ENCODE results near the gene POFUT1. TPM values are rescaled to one million over a fixed set of nuclear protein-coding genes. Genes with fewer than 3 reads are reported as not detected.

POFUT1 gene
- total RNA-seq, 2 experiments from 2014 or later: 31.1 to 34.0 TPM

DNA sequence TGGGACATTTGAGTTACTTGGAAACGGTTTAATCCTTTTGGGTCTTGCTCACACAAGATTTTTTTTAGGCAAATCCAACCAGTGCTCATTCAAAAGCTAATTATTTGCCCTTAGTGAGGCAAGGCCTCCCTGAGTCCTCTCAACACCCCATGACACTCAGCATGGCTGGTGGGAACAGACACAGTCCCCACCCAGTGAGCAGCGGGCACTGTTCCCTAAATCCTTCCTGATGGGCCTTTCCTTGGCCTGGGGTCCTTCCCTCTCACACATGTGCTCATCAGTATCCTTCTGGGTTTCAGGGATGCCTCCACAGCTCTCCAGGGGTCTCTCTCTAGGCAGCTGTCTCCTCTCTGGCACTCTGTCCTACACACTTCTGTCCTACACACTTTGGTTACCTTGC lies 28.2 kb upstream of the POFUT1 start:
- Mint-ChIP-seq H3K36me3 (peaks cover 2% of the 10 kb centered on the region), H3K4me3 (no peak overlapping the region), H3K4me1 (no peaks in the 10 kb centered on the region), H3K27me3 (no peaks in the 10 kb centered on the region), H3K9me3 (ENCODE audit: low read depth) (no peaks in the 10 kb centered on the region), H3K27ac (no peak overlapping the region)
- CTCF ChIA-PET: no interaction called here
- ATAC-seq (no peak), DNase-seq (no peak)

- DNase-seq (no peak), ATAC-seq (no peak)
- no peaks in the 10 kb centered on the region for H3K4me1 Mint-ChIP-seq
- H3K36me3 Mint-ChIP-seq: peaks cover 2% of the 10 kb centered on the region
- no peak overlapping the region for H3K27ac Mint-ChIP-seq
- H3K27me3 Mint-ChIP-seq: no peaks in the 10 kb centered on the region
- H3K9me3 Mint-ChIP-seq (ENCODE audit: low read depth): no peaks in the 10 kb centered on the region
- no peak overlapping the region for H3K4me3 Mint-ChIP-seq
- CTCF ChIA-PET: no interaction called here
Observed at GRCh38 chr20:32179934-32180333, 27.7 kb upstream of the POFUT1 start.

DNA sequence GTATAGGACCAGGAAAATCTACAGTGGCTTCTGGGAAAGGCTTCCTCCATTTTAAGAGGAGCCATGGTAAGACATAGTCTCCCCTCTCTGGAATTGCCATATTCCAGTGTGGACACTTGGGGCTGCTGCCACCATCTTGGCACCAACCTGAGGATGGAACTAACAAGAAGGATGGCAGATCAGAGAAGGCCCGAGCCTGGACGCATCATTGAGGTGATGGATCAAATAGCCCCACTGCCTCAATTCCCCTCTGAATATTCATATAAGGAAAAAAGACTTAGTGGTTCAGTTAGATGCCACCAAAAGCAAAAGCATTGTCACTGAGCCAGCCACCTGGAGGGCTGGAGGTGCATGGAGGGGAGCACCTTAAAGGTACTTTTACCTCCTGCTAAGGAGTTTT lies 26.1 kb upstream of the POFUT1 start:
- DNase-seq (no peak), ATAC-seq (no peak)
- Mint-ChIP-seq H3K4me3 (no peak overlapping the region), H3K27ac (no peak overlapping the region), H3K27me3 (no peaks in the 10 kb centered on the region), H3K4me1 (no peaks in the 10 kb centered on the region), H3K36me3 (peaks cover 2% of the 10 kb centered on the region), H3K9me3 (ENCODE audit: low read depth) (no peaks in the 10 kb centered on the region)
- CTCF ChIA-PET: no interaction called here

GRCh38 chr20:32183947-32184635 lies 23.6 kb upstream of the POFUT1 start:
- H3K9me3 Mint-ChIP-seq (ENCODE audit: low read depth): no peaks in the 10 kb centered on the region
- CTCF ChIA-PET: interaction anchor here (1.0 kb wide), 1 partner anchor 11 kb away, joined by 3 read pairs; no protein-coding TSS in a partner anchor
- H3K4me3 Mint-ChIP-seq: no peak overlapping the region

GRCh38 chr20:32184961-32185603 lies 22.6 kb upstream of the POFUT1 start:
- no peak for ATAC-seq
- peaks cover 10% of the 10 kb centered on the region for H3K4me1 Mint-ChIP-seq
- CTCF ChIA-PET: no interaction called here
- H3K9me3 Mint-ChIP-seq (ENCODE audit: low read depth): no peaks in the 10 kb centered on the region
- H3K27ac Mint-ChIP-seq: no peak overlapping the region
- no peak overlapping the region for H3K4me3 Mint-ChIP-seq
- no peaks in the 10 kb centered on the region for H3K36me3 Mint-ChIP-seq
- H3K27me3 Mint-ChIP-seq: no peaks in the 10 kb centered on the region
- DNase-seq: no peak

More at GRCh38 chr20:32183947-32184635, 23.6 kb upstream of the POFUT1 start:
- DNase-seq (no peak), ATAC-seq (no peak)
- peaks cover 4% of the 10 kb centered on the region for H3K4me1 Mint-ChIP-seq
- no peaks in the 10 kb centered on the region for H3K36me3 Mint-ChIP-seq
- no peaks in the 10 kb centered on the region for H3K27me3 Mint-ChIP-seq
- H3K27ac Mint-ChIP-seq: no peak overlapping the region

DNA sequence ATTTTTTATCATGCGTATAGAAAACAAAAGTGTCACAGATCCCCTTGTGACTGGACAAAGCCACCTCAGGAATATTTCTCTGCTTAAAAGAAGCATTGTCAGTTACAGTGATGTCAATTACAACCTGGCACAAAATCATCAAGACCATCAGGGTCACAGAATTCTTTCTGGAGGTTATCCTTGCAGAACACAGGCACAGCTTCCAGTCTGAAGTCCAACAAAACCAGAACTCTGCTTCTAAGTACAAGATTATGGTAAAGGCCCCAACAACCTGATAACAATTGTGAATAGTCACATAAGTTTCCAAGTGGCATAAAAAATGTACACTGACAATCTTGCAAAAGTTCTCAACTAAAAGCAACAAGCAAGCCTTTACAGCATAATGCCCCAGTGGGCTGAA lies 21.2 kb upstream of the POFUT1 start:
- Mint-ChIP-seq H3K27ac (no peak overlapping the region), H3K4me3 (no peak overlapping the region), H3K36me3 (no peaks in the 10 kb centered on the region), H3K9me3 (ENCODE audit: low read depth) (no peaks in the 10 kb centered on the region), H3K4me1 (peaks cover 21% of the 10 kb centered on the region), H3K27me3 (no peaks in the 10 kb centered on the region)
- DNase-seq (no peak), ATAC-seq (no peak)
- CTCF ChIA-PET: no interaction called here

GRCh38 chr20:32188376-32189122 lies 19.1 kb upstream of the POFUT1 start:
- CTCF ChIA-PET: no interaction called here
- Mint-ChIP-seq H3K36me3 (peaks cover 3% of the 10 kb centered on the region), H3K27me3 (no peaks in the 10 kb centered on the region), H3K4me1 (peaks cover 25% of the 10 kb centered on the region), H3K4me3 (peak overlapping the region; percentile 43), H3K27ac (no peak overlapping the region), H3K9me3 (ENCODE audit: low read depth) (no peaks in the 10 kb centered on the region)
- no peak for ATAC-seq
- DNase-seq: no peak

DNA sequence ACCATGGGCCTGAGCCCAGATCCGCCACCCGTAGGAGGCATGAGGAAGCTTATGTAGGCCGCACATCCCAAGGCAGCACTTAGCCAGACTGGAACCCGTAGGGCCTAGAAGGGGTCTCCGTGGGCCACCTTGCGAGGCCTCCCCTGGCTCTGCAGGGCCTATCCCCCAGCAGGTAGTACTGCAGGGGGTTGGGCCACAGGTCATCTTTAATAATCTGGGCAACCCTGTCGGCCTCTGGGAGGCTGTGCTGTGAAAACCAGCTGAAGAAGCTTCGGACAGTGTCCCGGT lies 18.6 kb upstream of the POFUT1 start:
- peaks cover 3% of the 10 kb centered on the region for H3K36me3 Mint-ChIP-seq
- ATAC-seq (no peak), DNase-seq (no peak)
- H3K4me1 Mint-ChIP-seq: peaks cover 25% of the 10 kb centered on the region
- no peaks in the 10 kb centered on the region for H3K9me3 Mint-ChIP-seq (ENCODE audit: low read depth)
- no peak overlapping the region for H3K27ac Mint-ChIP-seq
- H3K4me3 Mint-ChIP-seq: peak overlapping the region; percentile 71
- no peaks in the 10 kb centered on the region for H3K27me3 Mint-ChIP-seq
- CTCF ChIA-PET: no interaction called here

DNA sequence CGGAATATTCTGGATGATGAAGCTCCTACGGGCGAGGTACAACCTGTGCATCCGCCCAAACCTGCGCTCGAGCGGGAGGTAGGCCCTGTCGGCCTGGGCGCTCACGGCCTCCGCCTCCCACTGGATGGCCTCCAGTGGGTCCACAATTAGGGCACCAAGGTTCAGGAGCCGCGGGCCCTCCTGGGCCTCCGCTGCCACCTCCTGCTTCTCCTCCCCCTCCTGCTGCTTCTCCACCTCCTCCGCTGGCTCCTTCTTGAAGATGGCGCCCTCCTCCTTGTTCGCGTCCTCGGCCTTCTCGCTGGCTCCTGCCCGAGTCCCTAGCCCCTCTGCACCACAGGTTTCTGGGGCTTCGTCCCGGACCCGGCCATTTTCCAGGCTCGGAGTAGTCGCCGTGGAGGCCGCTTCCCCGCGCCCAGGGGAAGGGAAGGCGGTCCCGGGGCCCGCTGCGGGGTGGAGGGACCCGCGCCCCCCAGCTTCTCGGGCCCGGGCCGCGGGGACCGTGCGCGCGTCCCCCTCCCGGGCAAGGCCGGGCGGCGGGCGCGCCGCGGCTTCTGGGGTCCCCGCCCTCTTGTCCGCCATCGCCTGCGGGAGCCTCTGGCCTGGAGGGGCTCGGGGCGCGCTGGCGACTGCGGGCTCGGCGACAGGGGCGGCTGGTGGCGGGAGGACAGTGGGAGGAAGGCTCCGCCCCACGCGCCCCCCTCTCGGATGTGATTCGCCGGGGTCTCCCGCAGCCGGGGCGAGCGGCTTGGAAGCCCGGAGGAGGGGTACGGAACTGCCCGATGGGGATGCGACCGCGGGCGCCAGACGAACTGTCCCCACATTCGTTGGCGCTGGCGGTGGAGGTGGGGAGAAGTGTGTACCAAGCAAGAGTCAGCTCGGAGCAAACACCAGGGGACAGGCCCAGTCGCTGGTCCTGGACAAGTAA lies 17.7 kb upstream of the POFUT1 start:
- Mint-ChIP-seq H3K4me3 (peak overlapping the region; percentile 71), H3K27ac (peak overlapping the region; percentile 70), H3K9me3 (ENCODE audit: low read depth) (no peaks in the 10 kb centered on the region), H3K4me1 (peaks cover 25% of the 10 kb centered on the region), H3K36me3 (peaks cover 6% of the 10 kb centered on the region), H3K27me3 (no peaks in the 10 kb centered on the region)
- CTCF ChIA-PET: no interaction called here
- ATAC-seq: peak; percentile 67
- DNase-seq: peak; percentile 47

DNA sequence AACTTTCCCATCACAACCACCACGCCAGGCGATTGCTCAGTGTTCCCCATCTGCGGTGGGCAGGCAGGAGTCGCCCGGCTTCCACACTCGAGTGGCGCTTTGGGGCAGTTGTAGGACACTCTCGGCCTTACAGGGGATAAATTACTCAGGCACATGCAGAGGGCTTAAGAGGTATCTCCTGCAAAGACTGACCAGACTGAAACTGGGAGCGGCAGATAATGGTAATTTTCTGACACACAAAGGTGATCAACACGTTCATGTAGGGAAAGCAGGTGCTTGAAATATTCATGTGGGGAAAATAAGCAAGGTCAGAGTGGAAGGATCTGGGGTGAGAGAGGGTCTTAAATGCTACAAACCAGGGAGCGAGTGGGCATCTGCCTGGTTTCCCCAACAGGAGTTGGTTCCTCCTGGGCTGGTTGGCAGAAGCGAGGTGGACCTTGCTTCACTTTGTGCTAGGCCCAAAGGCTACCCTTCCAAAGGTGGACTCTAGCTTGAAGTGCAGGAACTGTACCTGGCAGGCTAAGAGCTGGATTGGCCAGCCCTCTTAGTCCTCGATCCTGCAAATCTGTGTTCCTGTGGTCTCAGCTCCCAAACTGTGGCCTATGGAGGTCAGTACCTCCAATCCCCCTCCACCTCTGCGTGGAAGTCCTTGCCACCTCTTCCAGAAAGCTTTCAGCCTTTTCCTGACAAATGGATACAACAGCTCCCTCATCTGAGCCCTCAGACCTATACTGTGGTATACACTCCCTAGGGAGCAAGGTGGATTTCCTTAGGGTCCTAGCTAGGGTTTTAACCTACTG lies 16.9 kb upstream of the POFUT1 start:
- H3K36me3 Mint-ChIP-seq: peaks cover 14% of the 10 kb centered on the region
- peaks cover 25% of the 10 kb centered on the region for H3K4me1 Mint-ChIP-seq
- H3K9me3 Mint-ChIP-seq (ENCODE audit: low read depth): no peaks in the 10 kb centered on the region
- no peaks in the 10 kb centered on the region for H3K27me3 Mint-ChIP-seq
- CTCF ChIA-PET: no interaction called here
- H3K4me3 Mint-ChIP-seq: peak overlapping the region; percentile 71
- no peak for DNase-seq
- peak overlapping the region; percentile 40 for H3K27ac Mint-ChIP-seq
- ATAC-seq: no peak

DNA sequence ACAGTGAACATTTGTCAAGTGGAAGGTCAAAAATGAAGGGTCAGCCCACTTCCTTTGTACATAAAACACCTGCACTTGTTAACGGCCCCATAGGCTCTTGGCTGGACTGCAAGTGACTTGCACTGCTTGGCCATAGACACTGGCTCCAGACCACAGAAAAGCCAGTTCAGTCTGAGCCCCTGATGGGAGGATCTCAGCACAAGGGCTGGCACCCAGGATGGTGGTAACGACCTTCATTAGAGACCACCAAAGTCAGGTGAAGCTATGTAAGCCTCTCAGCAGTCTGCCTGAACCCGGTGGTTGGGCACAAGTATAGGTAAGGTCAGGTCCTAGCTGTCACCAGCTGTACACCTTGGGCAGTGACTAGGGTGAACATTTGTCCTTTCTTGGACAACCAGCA lies 16.3 kb upstream of the POFUT1 start:
- Mint-ChIP-seq H3K4me3 (no peak overlapping the region), H3K4me1 (peaks cover 25% of the 10 kb centered on the region), H3K36me3 (peaks cover 19% of the 10 kb centered on the region), H3K27ac (peak overlapping the region; percentile 33), H3K9me3 (ENCODE audit: low read depth) (no peaks in the 10 kb centered on the region), H3K27me3 (no peaks in the 10 kb centered on the region)
- ATAC-seq: no peak
- DNase-seq: no peak
- CTCF ChIA-PET: no interaction called here

DNA sequence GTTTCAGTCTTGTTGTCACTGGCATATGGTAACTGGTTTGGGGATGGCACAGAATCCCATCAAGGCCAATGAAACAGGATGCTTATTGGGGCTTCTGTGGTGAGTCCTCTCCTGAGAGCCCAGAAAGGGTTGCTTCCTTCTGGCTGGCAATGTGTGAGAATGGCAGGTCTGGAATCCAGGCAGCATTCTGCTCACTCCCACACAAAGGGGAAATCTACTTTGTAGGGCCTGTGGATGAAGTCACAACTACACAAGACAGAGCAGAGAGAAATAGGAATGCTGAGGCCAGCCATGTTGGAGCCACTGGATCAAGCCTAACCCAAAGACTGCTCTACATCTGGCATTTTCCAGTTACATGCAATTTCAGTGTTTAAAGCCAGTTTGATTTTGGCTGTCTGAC lies 15.8 kb upstream of the POFUT1 start:
- peaks cover 25% of the 10 kb centered on the region for H3K4me1 Mint-ChIP-seq
- no peaks in the 10 kb centered on the region for H3K27me3 Mint-ChIP-seq
- CTCF ChIA-PET: no interaction called here
- no peaks in the 10 kb centered on the region for H3K9me3 Mint-ChIP-seq (ENCODE audit: low read depth)
- DNase-seq: no peak
- ATAC-seq: no peak
- no peak overlapping the region for H3K4me3 Mint-ChIP-seq
- peak overlapping the region; percentile 33 for H3K27ac Mint-ChIP-seq
- H3K36me3 Mint-ChIP-seq: peaks cover 20% of the 10 kb centered on the region

- CTCF ChIA-PET: no interaction called here
- Mint-ChIP-seq H3K36me3 (peaks cover 26% of the 10 kb centered on the region), H3K4me3 (no peak overlapping the region), H3K27ac (no peak overlapping the region), H3K27me3 (no peaks in the 10 kb centered on the region), H3K4me1 (peaks cover 25% of the 10 kb centered on the region), H3K9me3 (ENCODE audit: low read depth) (no peaks in the 10 kb centered on the region)
- no peak for DNase-seq
- ATAC-seq: no peak
Observed at GRCh38 chr20:32192698-32193097, 15.0 kb upstream of the POFUT1 start.
